ENCODE data around the gene ETV5.

Gene ETV5

GRCh38 chr3:186094696-186095425, 14.0 kb downstream of the ETV5 start:
- DNase-seq: no peak

DNA sequence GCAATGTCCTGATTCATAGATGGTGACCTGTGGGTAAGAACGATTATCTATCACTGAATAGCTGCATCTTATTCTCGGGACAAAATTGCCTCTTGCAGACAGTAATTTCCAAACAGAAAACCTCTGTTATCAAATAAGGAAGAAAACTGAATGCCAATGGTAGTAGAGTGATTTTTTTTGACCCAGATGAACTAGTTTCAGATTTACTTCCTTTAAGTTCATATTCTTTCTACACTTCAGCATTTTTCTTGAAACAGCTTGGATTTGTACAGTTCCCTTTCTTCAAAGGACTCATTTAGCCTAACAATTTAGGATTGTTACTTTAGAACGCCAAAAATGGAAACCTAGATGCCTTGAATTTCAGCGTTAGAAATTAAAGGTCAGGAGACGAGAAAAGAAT, 14.6 kb downstream of the ETV5 start:
- no peak for DNase-seq

DNA sequence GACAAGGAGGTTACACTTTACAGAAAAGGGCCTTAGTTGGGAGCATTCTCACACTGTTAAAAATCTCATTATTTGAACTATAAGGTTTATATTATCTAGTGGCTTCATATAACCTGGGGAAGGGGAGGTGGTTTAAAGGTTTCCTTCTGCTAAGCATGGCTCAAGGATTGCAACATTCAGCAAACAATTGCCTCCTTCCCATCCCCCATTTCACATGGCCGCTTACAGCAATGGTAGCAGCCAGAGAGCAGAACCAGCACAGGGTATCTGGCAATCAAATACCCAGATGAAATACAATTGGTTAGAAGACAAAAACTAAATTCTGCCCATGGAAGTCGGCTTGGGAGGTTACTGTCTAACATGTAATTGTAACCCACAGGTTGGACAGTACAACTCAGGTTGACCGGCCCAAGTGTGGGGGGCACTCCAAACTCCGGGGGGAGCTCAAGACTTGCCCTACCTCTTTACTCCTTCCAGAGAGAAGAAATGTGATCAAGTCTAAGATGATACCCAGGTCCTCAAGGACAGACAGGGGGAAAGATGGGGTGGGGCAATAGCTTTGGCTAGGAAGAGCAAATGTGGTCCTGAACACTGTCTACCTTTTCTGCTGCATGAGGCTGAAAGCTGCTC, 15.5 kb downstream of the ETV5 start:
- DNase-seq: no peak

GRCh38 chr3:186092360-186093070, 16.4 kb downstream of the ETV5 start:
- DNase-seq: no peak

DNA sequence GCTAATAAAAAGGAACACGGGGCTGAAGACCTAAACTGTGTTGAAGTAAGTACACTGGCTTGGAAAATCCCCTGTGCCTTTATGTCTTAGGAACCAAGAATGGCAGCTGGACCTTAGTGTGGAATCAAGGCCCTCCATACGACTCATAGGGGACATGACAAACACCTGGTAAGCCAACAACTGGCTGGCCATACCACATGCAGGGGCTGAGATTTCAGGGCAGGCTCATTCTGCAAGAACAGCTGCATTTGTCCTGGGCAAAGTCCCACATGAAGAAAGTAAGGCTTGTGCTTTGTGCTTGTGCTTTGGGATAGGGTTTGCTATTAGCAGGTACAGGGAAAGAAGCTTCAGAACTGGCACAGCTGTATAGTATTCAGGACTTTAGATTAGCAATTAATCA, 18.0 kb downstream of the ETV5 start:
- no peak for DNase-seq

DNA sequence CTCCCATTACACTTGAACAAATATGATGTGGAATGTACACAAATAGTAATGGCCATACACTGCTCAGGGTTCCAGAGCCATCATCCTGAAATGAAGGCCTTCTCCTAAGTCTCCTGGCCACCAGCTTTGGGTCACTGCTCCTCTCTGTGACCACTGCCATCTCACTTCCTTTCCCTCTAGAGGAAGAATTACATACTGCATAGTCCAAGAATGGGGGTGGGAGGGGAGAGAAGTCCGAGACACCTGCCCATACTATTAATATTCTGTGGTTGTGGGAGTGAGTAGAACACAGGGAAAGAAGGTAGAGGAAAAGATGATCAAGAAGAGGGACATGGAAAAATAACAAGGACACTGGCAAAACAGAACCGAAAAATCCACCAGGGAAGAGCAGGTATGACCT, 20.6 kb downstream of the ETV5 start:
- DNase-seq: no peak

GRCh38 chr3:186084264-186084663, 24.6 kb downstream of the ETV5 start:
- no peak for DNase-seq

GRCh38 chr3:186083746-186084145, 25.1 kb downstream of the ETV5 start:
- DNase-seq: no peak

DNA sequence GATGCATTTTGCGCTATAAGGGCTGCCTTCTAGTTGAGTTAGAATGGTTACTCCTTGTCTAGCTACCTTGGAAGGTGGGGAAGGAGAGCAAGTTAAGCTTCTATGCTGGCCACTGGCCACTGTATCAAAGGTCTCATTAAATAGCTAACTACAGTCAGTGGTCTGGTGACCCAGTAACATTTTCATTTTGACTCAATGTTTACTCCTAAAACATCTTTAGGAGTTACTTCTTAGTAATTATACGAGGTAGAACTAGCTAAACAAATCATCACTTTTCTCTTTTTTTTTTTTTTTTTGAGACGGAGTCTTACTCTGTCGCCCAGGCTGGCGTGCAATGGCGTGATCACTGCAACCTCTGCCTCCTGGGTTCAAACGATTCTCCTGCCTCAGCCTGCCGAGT, 26.7 kb downstream of the ETV5 start:
- DNase-seq: no peak

GRCh38 chr3:186081678-186082077, 27.2 kb downstream of the ETV5 start:
- DNase-seq: no peak

GRCh38 chr3:186080849-186081438, 27.9 kb downstream of the ETV5 start:
- DNase-seq: no peak

- no peak for DNase-seq
Observed at GRCh38 chr3:186079925-186080324, 29.0 kb downstream of the ETV5 start.

- DNase-seq: no peak
Observed at GRCh38 chr3:186077466-186077865, 31.4 kb downstream of the ETV5 start.

DNA sequence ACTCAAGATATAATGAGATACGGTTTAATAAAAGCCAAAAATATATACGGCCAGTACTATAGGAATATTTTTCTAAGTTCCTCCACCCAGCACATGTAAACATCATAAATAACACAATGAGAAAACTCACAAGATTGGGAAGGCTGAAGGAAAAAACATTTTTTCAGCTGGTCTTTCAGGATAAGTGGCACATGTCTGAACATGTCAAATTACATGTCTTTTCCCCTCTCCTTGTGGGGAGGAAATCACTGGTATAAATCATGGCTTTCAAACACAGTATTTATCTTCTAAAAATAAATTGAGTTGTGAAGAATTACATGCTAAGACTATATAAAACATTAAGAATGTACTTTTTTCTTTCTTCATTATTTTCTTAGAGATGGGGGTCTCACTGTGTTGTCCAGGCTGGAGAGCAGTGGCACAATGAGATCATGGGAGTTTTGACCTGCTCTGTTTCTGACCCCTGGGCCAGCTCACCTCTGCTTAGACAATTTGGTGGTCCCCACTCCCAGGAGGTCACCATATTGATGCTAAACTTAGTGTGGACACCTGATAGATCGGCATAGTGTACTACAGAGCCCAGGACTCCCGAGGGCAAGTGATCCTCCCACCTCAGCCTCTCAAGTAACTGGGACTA, 32.8 kb downstream of the ETV5 start:
- no peak for DNase-seq

DNA sequence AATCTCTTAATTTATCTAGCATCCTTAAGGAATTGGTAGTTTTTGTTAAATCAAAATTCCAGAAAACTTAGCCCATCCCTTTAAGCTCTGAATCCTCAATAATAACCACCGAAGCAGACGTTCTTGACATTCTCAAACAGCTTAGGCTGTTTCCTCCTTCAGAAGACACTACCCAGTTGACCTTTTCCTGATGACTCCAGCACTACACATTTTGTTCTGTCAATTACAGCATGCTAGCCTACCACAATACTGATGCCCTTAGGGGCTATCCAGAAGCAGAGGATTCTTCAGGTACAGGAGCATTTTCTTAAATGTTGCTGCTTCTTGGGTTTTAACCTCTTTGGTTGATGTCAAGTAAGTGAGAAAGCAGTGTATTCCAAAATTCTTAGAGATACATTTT, 33.4 kb downstream of the ETV5 start:
- DNase-seq: no peak

GRCh38 chr3:186073641-186074040, 35.2 kb downstream of the ETV5 start:
- DNase-seq: no peak

DNA sequence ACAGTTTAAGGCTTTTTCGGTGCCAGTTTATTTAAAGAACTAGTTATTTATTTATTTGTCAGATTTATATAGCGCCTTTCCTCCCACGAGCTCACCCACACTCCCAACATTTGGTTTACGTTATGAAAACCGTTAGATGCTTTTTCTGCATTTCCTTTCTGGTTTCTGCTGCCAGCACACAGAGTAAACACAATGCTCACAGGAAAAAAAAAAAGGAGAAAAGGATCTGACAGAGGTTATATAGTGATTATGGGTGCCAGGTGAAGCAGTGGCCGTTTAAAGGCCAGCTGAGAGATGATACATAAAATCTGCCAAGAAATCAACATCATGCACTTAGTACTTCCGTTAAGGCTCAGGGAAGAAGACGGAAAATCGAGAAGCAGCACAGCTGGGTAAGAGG, 37.9 kb downstream of the ETV5 start:
- no peak for DNase-seq

GRCh38 chr3:186070550-186070949, 38.3 kb downstream of the ETV5 start:
- no peak for DNase-seq

- no peak for DNase-seq
Observed at GRCh38 chr3:186070133-186070532, 38.8 kb downstream of the ETV5 start.

DNA sequence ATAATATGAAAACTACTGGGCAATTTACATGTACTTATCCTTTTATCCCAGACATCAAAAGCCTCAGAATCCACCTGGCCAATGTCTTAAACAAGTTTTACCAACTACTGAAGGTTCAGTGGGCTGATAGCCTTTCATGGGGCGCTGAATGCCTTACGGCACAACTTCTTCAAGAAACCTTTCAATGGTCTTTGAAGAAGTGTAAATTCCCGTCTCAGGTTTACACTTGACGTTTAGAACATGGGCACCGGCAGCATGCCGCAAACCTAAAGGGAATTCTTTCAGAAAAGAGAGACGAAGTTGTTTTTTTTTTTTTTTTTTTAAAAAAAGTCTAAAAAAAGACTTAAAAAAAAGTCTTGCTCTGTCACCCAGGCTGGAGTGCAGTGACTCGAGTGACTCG, 39.7 kb downstream of the ETV5 start:
- DNase-seq: no peak

DNA sequence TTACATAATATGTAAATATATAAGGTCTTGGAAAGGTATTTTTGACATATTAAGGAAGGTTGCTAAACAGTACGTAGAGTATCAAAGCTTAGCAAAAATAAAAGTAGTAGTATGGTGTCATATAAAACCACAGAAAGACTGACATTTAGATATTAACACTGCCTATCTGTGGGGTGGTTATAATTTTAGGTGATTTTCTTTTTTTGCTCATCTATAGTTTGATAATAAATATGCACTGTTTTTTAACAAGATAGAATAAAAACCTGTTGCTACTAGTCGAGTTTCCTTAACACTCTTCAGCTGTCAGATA, 40.7 kb downstream of the ETV5 start:
- no peak for DNase-seq

DNA sequence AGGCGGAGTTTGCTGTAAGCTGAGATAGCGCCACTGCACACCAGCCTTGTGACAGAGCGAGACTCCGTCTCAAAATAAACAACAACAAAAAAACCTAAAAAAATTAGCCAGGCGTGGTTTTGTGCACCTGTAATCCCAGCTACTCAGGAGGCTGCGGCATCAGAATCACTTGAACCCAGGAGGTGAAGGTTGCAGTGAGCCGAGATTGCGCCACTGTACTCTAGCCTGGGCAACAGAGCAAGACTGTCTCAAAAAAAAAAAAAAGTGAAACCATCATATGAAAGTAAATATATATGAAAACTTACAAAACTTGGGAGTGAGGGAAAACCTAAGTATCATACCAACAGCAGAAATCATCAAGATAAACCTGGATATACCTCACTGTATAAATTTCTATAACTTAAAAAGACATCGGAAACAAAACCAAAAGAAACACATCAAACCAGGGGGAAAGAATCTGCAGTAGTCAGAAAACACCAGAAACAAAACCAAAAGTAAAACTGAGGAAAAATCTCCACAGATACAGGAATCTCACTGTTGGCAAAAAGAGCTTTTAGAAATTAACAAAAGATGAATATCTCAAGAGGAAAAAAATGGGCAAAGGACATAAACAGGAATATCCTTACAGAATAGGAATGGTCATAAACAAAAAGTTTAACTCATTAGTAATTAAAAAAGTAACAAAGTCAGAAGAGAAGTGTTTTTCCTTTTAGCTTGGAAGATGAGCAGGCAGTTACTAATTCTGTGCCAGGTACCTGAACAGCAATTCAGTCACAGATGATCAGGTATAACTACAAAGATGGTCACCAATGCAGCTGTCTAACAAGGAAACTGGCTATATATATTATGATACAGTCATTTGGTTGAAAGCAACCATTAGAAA, 41.3 kb downstream of the ETV5 start:
- no peak for DNase-seq

DNA sequence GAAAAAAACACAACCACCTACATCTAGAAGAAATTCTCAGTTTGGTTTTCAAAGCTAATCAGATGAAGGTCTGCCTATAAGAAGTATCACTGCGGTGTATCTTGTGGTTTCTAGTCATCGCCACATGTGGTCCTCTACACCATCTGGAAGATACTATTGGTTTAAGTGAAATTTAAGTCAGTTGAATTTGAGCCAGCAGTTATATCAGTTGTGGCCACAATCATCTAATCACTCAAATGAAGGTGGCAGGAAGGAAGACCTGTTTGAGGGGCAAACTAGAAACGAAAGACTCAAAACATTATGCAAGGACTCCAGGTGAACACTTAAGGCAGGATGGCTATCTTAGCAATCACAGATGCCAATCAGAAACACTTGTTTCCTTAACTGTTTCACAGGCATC, 48.7 kb downstream of the ETV5 start:
- no peak for DNase-seq
